Measurements from ENCODE around the gene JUNB. TPM values are rescaled to one million over a fixed set of nuclear protein-coding genes. Genes with fewer than 3 reads are reported as not detected.
A peak's percentile ranks its signal among the peaks of the same experiment; 100 is the strongest.

Gene JUNB
- total and polyA plus RNA-seq, 2 of the 8 experiments (the other 6 are each of a cell fraction or from before 2014, with no cell fraction given) = 7.4 to 10.0 TPM

- TF ChIP-seq JUN (IDR thresholded peaks at IDR 0.05; ENCODE audit: low read depth, low read length) (no peak), NANOG (IDR thresholded peaks at IDR 0.05; ENCODE audit: insufficient read depth, low read depth, low read length, poor library complexity, severe bottlenecking) (no peak), SP1 (IDR thresholded peaks at IDR 0.05; ENCODE audit: low read depth, low read length) (peak; percentile 42; the same call in 1 of the 2 replicates), BRCA1 (IDR thresholded peaks at IDR 0.05; ENCODE audit: low read depth, low read length) (no peak; the same call in 1 of the 2 replicates), CTCF (IDR thresholded peaks at IDR 0.05; ENCODE audit: control extremely low read depth in 1 of 3, insufficient read depth in 1 of 3, low read depth in 1 of 3, low read length in 3 of 3) (peak; percentile 76 to 81 (median 77))
- TF ChIP-seq, protein P1, sequence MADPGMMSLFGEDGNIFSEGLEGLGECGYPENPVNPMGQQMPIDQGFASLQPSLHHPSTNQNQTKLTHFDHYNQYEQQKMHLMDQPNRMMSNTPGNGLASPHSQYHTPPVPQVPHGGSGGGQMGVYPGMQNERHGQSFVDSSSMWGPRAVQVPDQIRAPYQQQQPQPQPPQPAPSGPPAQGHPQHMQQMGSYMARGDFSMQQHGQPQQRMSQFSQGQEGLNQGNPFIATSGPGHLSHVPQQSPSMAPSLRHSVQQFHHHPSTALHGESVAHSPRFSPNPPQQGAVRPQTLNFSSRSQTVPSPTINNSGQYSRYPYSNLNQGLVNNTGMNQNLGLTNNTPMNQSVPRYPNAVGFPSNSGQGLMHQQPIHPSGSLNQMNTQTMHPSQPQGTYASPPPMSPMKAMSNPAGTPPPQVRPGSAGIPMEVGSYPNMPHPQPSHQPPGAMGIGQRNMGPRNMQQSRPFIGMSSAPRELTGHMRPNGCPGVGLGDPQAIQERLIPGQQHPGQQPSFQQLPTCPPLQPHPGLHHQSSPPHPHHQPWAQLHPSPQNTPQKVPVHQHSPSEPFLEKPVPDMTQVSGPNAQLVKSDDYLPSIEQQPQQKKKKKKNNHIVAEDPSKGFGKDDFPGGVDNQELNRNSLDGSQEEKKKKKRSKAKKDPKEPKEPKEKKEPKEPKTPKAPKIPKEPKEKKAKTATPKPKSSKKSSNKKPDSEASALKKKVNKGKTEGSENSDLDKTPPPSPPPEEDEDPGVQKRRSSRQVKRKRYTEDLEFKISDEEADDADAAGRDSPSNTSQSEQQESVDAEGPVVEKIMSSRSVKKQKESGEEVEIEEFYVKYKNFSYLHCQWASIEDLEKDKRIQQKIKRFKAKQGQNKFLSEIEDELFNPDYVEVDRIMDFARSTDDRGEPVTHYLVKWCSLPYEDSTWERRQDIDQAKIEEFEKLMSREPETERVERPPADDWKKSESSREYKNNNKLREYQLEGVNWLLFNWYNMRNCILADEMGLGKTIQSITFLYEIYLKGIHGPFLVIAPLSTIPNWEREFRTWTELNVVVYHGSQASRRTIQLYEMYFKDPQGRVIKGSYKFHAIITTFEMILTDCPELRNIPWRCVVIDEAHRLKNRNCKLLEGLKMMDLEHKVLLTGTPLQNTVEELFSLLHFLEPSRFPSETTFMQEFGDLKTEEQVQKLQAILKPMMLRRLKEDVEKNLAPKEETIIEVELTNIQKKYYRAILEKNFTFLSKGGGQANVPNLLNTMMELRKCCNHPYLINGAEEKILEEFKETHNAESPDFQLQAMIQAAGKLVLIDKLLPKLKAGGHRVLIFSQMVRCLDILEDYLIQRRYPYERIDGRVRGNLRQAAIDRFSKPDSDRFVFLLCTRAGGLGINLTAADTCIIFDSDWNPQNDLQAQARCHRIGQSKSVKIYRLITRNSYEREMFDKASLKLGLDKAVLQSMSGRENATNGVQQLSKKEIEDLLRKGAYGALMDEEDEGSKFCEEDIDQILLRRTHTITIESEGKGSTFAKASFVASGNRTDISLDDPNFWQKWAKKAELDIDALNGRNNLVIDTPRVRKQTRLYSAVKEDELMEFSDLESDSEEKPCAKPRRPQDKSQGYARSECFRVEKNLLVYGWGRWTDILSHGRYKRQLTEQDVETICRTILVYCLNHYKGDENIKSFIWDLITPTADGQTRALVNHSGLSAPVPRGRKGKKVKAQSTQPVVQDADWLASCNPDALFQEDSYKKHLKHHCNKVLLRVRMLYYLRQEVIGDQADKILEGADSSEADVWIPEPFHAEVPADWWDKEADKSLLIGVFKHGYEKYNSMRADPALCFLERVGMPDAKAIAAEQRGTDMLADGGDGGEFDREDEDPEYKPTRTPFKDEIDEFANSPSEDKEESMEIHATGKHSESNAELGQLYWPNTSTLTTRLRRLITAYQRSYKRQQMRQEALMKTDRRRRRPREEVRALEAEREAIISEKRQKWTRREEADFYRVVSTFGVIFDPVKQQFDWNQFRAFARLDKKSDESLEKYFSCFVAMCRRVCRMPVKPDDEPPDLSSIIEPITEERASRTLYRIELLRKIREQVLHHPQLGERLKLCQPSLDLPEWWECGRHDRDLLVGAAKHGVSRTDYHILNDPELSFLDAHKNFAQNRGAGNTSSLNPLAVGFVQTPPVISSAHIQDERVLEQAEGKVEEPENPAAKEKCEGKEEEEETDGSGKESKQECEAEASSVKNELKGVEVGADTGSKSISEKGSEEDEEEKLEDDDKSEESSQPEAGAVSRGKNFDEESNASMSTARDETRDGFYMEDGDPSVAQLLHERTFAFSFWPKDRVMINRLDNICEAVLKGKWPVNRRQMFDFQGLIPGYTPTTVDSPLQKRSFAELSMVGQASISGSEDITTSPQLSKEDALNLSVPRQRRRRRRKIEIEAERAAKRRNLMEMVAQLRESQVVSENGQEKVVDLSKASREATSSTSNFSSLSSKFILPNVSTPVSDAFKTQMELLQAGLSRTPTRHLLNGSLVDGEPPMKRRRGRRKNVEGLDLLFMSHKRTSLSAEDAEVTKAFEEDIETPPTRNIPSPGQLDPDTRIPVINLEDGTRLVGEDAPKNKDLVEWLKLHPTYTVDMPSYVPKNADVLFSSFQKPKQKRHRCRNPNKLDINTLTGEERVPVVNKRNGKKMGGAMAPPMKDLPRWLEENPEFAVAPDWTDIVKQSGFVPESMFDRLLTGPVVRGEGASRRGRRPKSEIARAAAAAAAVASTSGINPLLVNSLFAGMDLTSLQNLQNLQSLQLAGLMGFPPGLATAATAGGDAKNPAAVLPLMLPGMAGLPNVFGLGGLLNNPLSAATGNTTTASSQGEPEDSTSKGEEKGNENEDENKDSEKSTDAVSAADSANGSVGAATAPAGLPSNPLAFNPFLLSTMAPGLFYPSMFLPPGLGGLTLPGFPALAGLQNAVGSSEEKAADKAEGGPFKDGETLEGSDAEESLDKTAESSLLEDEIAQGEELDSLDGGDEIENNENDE (IDR thresholded peaks at IDR 0.05; ENCODE audit: insufficient replicate concordance, low read length) = no peak
Observed at GRCh38 chr19:12825254-12826131, 34.2 kb downstream of the JUNB start (continued).
